Nephron (organoid): ENCODE results near the gene AHCYL2.

Experiments used
- H3K27ac Mint-ChIP-seq, 3 experiments: 2 replicates each; pipeline ENCODE4 v1.8.0; 2020; ENCODE audit warnings: mixed read lengths in 3 of 3, mild to moderate bottlenecking in 2 of 3, moderate library complexity in 1 of 3
- H3K27me3 Mint-ChIP-seq: 2 replicates; pipeline ENCODE4 v1.8.0; 2021; ENCODE audit warnings: low read depth, mild to moderate bottlenecking, moderate library complexity, mixed read lengths
- H3K36me3 Mint-ChIP-seq: 2 replicates; pipeline ENCODE4 v1.8.0; 2020; ENCODE audit warnings: low read depth, mixed read lengths
- H3K4me1 Mint-ChIP-seq: 2 replicates; pipeline ENCODE4 v1.8.0; 2020; ENCODE audit warnings: mixed read lengths
- H3K4me3 Mint-ChIP-seq, 3 experiments: 2 replicates each; pipeline ENCODE4 v1.8.0; 2020; ENCODE audit warnings: mild to moderate bottlenecking in 3 of 3, mixed read lengths in 3 of 3, moderate library complexity in 2 of 3
- H3K9me3 Mint-ChIP-seq: 2 replicates; pipeline ENCODE4 v1.8.0; 2020; ENCODE audit warnings: mixed read lengths
- TF ChIP-seq, protein P1 (sequence below), 3 experiments: fragments of 200-600 bp; sonication (generic); IDR thresholded peaks; one replicate each; pipeline ENCODE4 v1.5.0; 2021; ENCODE audit warnings: antibody characterized with exemption in 3 of 3; ENCODE audit not compliant: unreplicated experiment in 3 of 3

Gene AHCYL2

GRCh38 chr7:129433847-129434674 lies 209.2 kb downstream of the AHCYL2 start, which contains the start of gene STRIP2:
TSS of gene STRIP2 (plus strand) at chr7:129434432. CDS start at chr7:129434473, 41 bp downstream.
- H3K9me3 Mint-ChIP-seq = no peaks in the 10 kb centered on the region
- TF ChIP-seq, protein P1, sequence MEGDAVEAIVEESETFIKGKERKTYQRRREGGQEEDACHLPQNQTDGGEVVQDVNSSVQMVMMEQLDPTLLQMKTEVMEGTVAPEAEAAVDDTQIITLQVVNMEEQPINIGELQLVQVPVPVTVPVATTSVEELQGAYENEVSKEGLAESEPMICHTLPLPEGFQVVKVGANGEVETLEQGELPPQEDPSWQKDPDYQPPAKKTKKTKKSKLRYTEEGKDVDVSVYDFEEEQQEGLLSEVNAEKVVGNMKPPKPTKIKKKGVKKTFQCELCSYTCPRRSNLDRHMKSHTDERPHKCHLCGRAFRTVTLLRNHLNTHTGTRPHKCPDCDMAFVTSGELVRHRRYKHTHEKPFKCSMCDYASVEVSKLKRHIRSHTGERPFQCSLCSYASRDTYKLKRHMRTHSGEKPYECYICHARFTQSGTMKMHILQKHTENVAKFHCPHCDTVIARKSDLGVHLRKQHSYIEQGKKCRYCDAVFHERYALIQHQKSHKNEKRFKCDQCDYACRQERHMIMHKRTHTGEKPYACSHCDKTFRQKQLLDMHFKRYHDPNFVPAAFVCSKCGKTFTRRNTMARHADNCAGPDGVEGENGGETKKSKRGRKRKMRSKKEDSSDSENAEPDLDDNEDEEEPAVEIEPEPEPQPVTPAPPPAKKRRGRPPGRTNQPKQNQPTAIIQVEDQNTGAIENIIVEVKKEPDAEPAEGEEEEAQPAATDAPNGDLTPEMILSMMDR (IDR thresholded peaks at IDR 0.05; ENCODE audit: unreplicated experiment in 3 of 3) = no peak
- peaks cover 5% of the 10 kb centered on the region for H3K36me3 Mint-ChIP-seq
- H3K27ac Mint-ChIP-seq = peak within 1 kb of the TSS in 2 of 3 experiments; percentile 11 to 29
- H3K4me3 Mint-ChIP-seq = peak within 1 kb of the TSS; percentile 91 to 98 (median 96)
- H3K27me3 Mint-ChIP-seq = peaks cover 54% of the 10 kb centered on the region
- peaks cover 18% of the 10 kb centered on the region for H3K4me1 Mint-ChIP-seq

DNA sequence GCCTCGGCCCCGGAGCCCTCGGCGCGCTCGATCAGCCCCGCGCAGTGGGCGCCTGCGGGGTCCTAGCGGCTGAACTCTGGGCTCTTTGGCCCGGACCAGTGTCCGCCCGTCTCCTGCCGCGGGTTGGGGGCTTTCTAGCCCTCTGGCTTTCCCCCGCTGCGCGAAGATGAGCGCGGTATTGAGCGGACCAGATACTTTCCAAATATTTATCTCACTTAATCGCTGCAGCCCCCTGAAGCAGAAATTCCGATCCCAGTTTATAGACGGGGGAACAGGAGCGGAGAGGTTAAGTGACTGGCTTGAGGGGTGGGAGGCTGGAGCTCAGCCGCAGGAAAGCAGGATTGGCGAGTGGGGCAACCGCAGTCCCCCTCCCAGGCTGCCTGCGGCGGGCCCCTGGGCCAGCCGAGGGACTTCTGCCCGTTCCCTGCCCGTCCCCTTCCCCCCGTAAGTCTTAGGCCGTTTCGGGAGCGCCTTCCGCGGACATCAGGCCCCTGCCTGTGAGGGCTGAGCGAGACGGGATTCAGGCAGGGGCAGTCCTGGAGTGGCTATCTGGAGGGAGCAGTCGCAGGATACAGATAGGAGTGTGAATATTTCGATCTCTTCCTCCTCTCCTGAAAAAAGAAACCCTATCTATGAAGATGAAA lies 210.0 kb downstream of the AHCYL2 start:
- H3K27ac Mint-ChIP-seq = no peak overlapping the region

DNA sequence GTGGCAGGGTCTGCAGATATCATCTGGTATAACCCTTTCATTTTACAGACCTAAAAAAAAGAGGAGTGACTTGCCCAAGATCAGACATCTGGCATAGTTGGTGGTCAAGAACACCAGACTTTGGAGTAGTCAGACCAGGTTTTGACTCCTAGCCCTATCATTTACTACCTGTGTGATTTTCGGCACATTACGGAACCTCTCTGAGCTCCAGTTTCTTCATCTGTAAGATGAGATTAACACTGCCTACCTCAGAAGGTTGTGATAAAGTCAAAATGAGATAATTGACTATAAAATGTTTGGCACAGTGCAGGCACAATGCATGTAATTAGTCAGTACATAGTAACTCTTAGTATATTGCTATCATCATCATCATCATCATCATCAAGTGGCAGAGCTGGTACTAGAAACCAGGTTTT lies 210.6 kb downstream of the AHCYL2 start:
- Mint-ChIP-seq H3K27ac (no peak overlapping the region), H3K27me3 (peaks cover 50% of the 10 kb centered on the region), H3K4me3 (peak overlapping the region; percentile 84 to 98 (median 91)), H3K4me1 (peaks cover 18% of the 10 kb centered on the region), H3K36me3 (no peaks in the 10 kb centered on the region), H3K9me3 (no peaks in the 10 kb centered on the region)
- TF ChIP-seq, protein P1 (IDR thresholded peaks at IDR 0.05; ENCODE audit: unreplicated experiment in 3 of 3) = no peak

More for the DNA sequence above, 210.0 kb downstream of the AHCYL2 start:
- Mint-ChIP-seq H3K36me3 (peaks cover under 1% of the 10 kb centered on the region), H3K4me1 (peaks cover 18% of the 10 kb centered on the region), H3K27me3 (peaks cover 54% of the 10 kb centered on the region), H3K9me3 (no peaks in the 10 kb centered on the region), H3K4me3 (peak overlapping the region; percentile 84 to 98 (median 91))
- TF ChIP-seq, protein P1 (IDR thresholded peaks at IDR 0.05; ENCODE audit: unreplicated experiment in 3 of 3) = no peak

- Mint-ChIP-seq H3K27me3 (peaks cover 42% of the 10 kb centered on the region), H3K4me3 (peak overlapping the region; percentile 42 to 71 (median 63)), H3K27ac (no peak overlapping the region), H3K4me1 (peaks cover 18% of the 10 kb centered on the region), H3K36me3 (no peaks in the 10 kb centered on the region), H3K9me3 (no peaks in the 10 kb centered on the region)
- TF ChIP-seq, protein P1 (IDR thresholded peaks at IDR 0.05; ENCODE audit: unreplicated experiment in 3 of 3) = no peak
Measured at GRCh38 chr7:129436335-129436923, 211.6 kb downstream of the AHCYL2 start.

GRCh38 chr7:129437190-129437589 lies 212.4 kb downstream of the AHCYL2 start:
- H3K27ac Mint-ChIP-seq = no peak overlapping the region
- no peak overlapping the region for H3K4me3 Mint-ChIP-seq
- H3K9me3 Mint-ChIP-seq = no peaks in the 10 kb centered on the region
- TF ChIP-seq, protein P1 (IDR thresholded peaks at IDR 0.05; ENCODE audit: unreplicated experiment in 3 of 3) = no peak
- H3K27me3 Mint-ChIP-seq = peaks cover 35% of the 10 kb centered on the region
- H3K4me1 Mint-ChIP-seq = peaks cover 18% of the 10 kb centered on the region
- no peaks in the 10 kb centered on the region for H3K36me3 Mint-ChIP-seq
